SK-N-SH treated with all-trans-retinoic acid at 6 μM for 48 hours (cell line): ENCODE data around the gene SCAMP1.

Source experiments
- ATAC-seq: fragments of 200-7000 bp; cut with Tn5 transposase; 3 replicates; pipeline ENCODE4 v1.9.1; 2020; ENCODE audit warnings: mild to moderate bottlenecking, moderate library complexity
- ARNTL ChIP-seq: fragments of 450-650 bp; formaldehyde crosslinking; IDR thresholded peaks from 2 replicates; pipeline ENCODE4 v1.5.0; 2020; ENCODE audit warnings: low read depth, mild to moderate bottlenecking, moderate library complexity, borderline replicate concordance
- CREB5 ChIP-seq: fragments of 250-450 bp; sonication (Bioruptor Pico); IDR thresholded peaks from 2 replicates; pipeline ENCODE4 v1.5.1; 2020; ENCODE audit warnings: low read depth, mild to moderate bottlenecking, moderate library complexity
- CSDC2 ChIP-seq: fragments of 250-450 bp; sonication (Bioruptor Pico); IDR thresholded peaks from 2 replicates; pipeline ENCODE4 v1.5.0; 2020; ENCODE audit warnings: mild to moderate bottlenecking, moderate library complexity
- ESRRG ChIP-seq: fragments of 250-450 bp; sonication (Bioruptor Pico); IDR thresholded peaks from 2 replicates; pipeline ENCODE4 v1.6.1; 2021; ENCODE audit warnings: mild to moderate bottlenecking
- ISL1 ChIP-seq: fragments of 250-450 bp; sonication (Bioruptor Pico); IDR thresholded peaks from 2 replicates; pipeline ENCODE4 v2.1.2; 2022; ENCODE audit warnings: mild to moderate bottlenecking, moderate library complexity
- OSR1 ChIP-seq: fragments of 250-450 bp; sonication (Bioruptor Pico); IDR thresholded peaks from 2 replicates; pipeline ENCODE4 v1.8.0; 2022; ENCODE audit warnings: moderate library complexity, mild to moderate bottlenecking, inconsistent platforms
- PATZ1 ChIP-seq: fragments of 250-450 bp; sonication (Bioruptor Pico); IDR thresholded peaks from 2 replicates; pipeline ENCODE4 v1.8.0; 2020; ENCODE audit warnings: mild to moderate bottlenecking, moderate library complexity, borderline replicate concordance
- PPARA ChIP-seq: fragments of 250-450 bp; sonication (Bioruptor Pico); IDR thresholded peaks from 2 replicates; pipeline ENCODE4 v1.5.0; 2020; ENCODE audit warnings: mild to moderate bottlenecking, borderline replicate concordance
- RARB ChIP-seq: fragments of 250-450 bp; sonication (Bioruptor Pico); IDR thresholded peaks from 2 replicates; pipeline ENCODE4 v1.8.0; 2021; ENCODE audit warnings: mild to moderate bottlenecking, moderate library complexity
- SNAI2 ChIP-seq: fragments of 250-450 bp; sonication (Bioruptor Pico); IDR thresholded peaks from 2 replicates; pipeline ENCODE4 v1.5.0; 2020; ENCODE audit warnings: mild to moderate bottlenecking, moderate library complexity
- TOX ChIP-seq: fragments of 250-450 bp; sonication (Bioruptor Pico); IDR thresholded peaks from 2 replicates; pipeline ENCODE4 v1.8.0; 2021; ENCODE audit warnings: mild to moderate bottlenecking, moderate library complexity, borderline replicate concordance
- TSHZ2 ChIP-seq: fragments of 250-450 bp; sonication (Bioruptor Pico); IDR thresholded peaks from 2 replicates; pipeline ENCODE4 v1.5.0; 2020; ENCODE audit warnings: mild to moderate bottlenecking, moderate library complexity
- ZC3H10 ChIP-seq: fragments of 250-450 bp; sonication (Bioruptor Pico); IDR thresholded peaks from 2 replicates; pipeline ENCODE4 v1.5.1; 2021; ENCODE audit warnings: mild to moderate bottlenecking, moderate library complexity
- ZFP3 ChIP-seq: fragments of 250-450 bp; sonication (Bioruptor Pico); IDR thresholded peaks from 2 replicates; pipeline ENCODE4 v1.5.0; 2020; ENCODE audit warnings: mild to moderate bottlenecking, moderate library complexity
- ZFP30 ChIP-seq: fragments of 450-650 bp; formaldehyde crosslinking; IDR thresholded peaks from 2 replicates; pipeline ENCODE4 v1.5.0; 2022; ENCODE audit warnings: mild to moderate bottlenecking, moderate library complexity
- ZNF565 ChIP-seq: fragments of 450-650 bp; formaldehyde crosslinking; conservative IDR thresholded peaks from 2 replicates; pipeline ENCODE4 v1.5.0; 2020; ENCODE audit warnings: low read depth, mild to moderate bottlenecking, moderate library complexity
- TF ChIP-seq, protein P1 (sequence below): fragments of 250-450 bp; sonication (Bioruptor Pico); IDR thresholded peaks from 2 replicates; pipeline ENCODE4 v1.5.1; 2021; ENCODE audit warnings: mild to moderate bottlenecking, moderate library complexity
- TF ChIP-seq, protein P2 (sequence below): fragments of 250-450 bp; sonication (Bioruptor Pico); IDR thresholded peaks from 2 replicates; pipeline ENCODE4 v1.8.0; 2021; ENCODE audit warnings: low read depth, mild to moderate bottlenecking, moderate library complexity, borderline replicate concordance

The SCAMP1 gene, protein sequence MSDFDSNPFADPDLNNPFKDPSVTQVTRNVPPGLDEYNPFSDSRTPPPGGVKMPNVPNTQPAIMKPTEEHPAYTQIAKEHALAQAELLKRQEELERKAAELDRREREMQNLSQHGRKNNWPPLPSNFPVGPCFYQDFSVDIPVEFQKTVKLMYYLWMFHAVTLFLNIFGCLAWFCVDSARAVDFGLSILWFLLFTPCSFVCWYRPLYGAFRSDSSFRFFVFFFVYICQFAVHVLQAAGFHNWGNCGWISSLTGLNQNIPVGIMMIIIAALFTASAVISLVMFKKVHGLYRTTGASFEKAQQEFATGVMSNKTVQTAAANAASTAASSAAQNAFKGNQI

DNA sequence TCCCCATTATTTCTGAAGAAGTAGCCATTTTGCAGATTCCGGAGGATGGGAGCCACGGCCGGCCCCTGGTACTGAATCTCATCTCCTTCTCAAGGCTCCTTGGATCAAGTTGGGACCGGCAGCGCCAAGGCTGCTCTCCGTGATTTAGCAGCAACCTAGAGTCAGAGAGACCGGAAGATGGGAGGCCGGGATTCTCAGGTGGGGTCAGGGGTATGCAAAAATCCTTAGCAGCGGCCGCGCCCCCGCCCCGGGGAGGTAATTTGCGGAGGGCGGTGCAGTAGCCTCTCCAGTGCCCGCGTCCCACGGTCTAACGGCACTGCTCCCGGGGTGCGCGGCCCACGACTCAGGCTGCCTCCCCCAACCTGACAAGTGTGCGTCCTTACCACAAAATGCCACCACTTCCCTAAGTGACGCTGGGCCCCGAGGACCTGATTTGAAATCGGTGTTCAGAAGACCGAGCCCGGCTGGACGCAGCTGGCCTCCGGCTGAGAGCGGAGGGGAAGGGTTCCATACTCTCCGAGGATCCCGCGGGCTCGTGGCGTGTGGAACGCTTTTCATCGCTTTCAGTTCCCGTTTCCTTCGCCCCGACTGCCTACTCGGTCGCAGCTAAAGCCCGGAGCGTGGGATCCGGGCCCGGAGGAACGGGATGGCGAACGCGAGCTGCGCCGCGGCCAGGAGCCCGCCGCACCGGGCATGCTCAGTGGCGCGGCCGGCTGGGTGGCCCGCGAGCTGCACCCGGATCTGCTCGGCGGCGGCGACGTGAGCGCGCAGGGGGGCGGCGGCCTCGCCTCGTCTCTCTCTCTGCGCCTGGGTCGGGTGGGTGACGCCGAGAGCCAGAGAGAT lies at the start of gene SCAMP1:
SCAMP1 (plus strand) TSS at position 787 of the 843 bp plus-strand sequence; CDS start at position 842, 55 bp downstream.
- ATAC-seq = peak; percentile 95
- no peak for TF ChIP-seq ZFP3 (CRISPR knock-in tag)
- 0 out of 2 replicates have a peak, but pooled peaks have one; percentile 22 for TF ChIP-seq PATZ1 (CRISPR knock-in tag)

DNA sequence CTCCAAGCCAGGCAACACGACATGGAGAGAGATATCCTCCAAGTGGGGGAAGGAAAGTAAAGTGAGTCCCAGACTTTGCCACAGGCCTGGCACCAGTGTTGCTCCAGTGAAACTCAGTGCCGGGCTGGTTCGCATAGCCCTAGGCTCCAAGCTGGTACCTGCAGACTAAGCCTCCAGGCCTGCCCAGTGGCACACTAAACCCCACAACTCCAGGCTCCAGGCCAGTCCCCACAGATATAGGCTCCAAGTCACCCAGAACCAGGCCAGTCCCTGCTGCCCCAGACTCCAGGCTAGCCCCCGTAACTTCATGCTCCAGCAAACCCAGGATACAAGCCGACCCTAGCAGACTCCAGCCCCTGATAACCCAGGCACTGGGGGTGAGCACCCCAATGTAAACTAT lies 42.9 kb upstream of the SCAMP1 start:
- TF ChIP-seq ISL1 (CRISPR knock-in tag) (no peak), TSHZ2 (CRISPR knock-in tag) (no peak), PPARA (CRISPR knock-in tag) (no peak), CREB5 (CRISPR knock-in tag) (no peak), ZC3H10 (CRISPR knock-in tag) (no peak), CSDC2 (CRISPR knock-in tag) (no peak), ARNTL (CRISPR knock-in tag) (no peak), ZNF565 (no peak), SNAI2 (CRISPR knock-in tag) (no peak), OSR1 (CRISPR knock-in tag) (no peak), PATZ1 (CRISPR knock-in tag) (no peak), ESRRG (CRISPR knock-in tag) (no peak), ZFP30 (CRISPR knock-in tag) (no peak), RARB (no peak)
- TF ChIP-seq, protein P1, sequence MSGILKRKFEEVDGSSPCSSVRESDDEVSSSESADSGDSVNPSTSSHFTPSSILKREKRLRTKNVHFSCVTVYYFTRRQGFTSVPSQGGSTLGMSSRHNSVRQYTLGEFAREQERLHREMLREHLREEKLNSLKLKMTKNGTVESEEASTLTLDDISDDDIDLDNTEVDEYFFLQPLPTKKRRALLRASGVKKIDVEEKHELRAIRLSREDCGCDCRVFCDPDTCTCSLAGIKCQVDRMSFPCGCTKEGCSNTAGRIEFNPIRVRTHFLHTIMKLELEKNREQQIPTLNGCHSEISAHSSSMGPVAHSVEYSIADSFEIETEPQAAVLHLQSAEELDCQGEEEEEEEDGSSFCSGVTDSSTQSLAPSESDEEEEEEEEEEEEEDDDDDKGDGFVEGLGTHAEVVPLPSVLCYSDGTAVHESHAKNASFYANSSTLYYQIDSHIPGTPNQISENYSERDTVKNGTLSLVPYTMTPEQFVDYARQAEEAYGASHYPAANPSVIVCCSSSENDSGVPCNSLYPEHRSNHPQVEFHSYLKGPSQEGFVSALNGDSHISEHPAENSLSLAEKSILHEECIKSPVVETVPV (CRISPR knock-in tag) = no peak
- no peak for ATAC-seq

GRCh38 chr5:78318337-78318736 lies 42.1 kb upstream of the SCAMP1 start:
- TF ChIP-seq ARNTL (CRISPR knock-in tag) = no peak
- no peak for TF ChIP-seq PATZ1 (CRISPR knock-in tag)
- TF ChIP-seq ZC3H10 (CRISPR knock-in tag) = no peak
- TF ChIP-seq, protein P2, sequence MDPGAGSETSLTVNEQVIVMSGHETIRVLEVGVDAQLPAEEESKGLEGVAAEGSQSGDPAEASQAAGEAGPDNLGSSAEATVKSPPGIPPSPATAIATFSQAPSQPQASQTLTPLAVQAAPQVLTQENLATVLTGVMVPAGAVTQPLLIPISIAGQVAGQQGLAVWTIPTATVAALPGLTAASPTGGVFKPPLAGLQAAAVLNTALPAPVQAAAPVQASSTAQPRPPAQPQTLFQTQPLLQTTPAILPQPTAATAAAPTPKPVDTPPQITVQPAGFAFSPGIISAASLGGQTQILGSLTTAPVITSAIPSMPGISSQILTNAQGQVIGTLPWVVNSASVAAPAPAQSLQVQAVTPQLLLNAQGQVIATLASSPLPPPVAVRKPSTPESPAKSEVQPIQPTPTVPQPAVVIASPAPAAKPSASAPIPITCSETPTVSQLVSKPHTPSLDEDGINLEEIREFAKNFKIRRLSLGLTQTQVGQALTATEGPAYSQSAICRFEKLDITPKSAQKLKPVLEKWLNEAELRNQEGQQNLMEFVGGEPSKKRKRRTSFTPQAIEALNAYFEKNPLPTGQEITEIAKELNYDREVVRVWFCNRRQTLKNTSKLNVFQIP = no peak
- TF ChIP-seq TOX = no peak
- no peak for TF ChIP-seq PPARA (CRISPR knock-in tag)
- no peak for TF ChIP-seq ISL1 (CRISPR knock-in tag)
- TF ChIP-seq OSR1 (CRISPR knock-in tag) = no peak
- no peak for TF ChIP-seq SNAI2 (CRISPR knock-in tag)
- ATAC-seq = no peak
